Measurements from ENCODE around the gene NFE2. TPM values are rescaled to one million over a fixed set of nuclear protein-coding genes. Genes with fewer than 3 reads are reported as not detected.

Gene NFE2
- total RNA-seq, 1 experiment from 2014 or later: 2.4 TPM

DNA sequence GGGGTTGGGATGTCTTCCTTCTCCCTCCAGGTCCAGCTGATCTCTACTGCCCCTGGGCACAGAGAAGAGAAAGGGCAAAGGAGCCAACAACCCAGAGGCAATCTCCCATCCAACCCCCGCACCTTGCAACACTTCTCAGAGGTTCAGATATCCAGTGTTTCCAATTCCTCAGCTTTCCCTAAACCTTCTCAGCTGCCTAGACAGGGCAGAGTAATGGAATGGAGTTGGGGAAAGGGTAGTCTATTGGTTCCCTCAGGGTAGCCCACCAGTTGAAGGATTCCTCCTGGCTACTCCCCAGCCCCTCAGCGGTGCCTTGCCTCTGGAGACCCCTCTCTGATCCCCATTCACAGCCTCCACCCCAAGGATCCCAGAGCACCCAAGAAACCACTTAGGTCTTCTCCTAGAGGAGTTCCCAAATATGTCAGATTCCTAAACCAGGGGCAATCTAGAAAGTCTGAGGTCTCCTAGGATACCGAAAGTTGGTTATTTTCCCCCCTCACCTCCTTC is 537 bp downstream of the NFE2 start:
- H3K27ac Mint-ChIP-seq: peak overlapping the region; percentile 90; the same call in 1 of the 2 replicates
- H3K4me1 Mint-ChIP-seq: peaks cover 53% of the 10 kb centered on the region
- peaks cover 15% of the 10 kb centered on the region for H3K27me3 Mint-ChIP-seq (ENCODE audit: low read depth)
- DNase-seq (ENCODE audit: low spot score) (no peak), ATAC-seq (no peak)
- H3K9me3 Mint-ChIP-seq: no peaks in the 10 kb centered on the region
- POLR2A ChIA-PET: interaction anchor here (0.6 to 2.7 kb wide), 5 partner anchors 11 to 1862 kb away, joined by 4 to 14 read pairs (median 11); partner anchors contain the start of genes CBX5 and HNRNPA1
- TF ChIP-seq, protein P1, sequence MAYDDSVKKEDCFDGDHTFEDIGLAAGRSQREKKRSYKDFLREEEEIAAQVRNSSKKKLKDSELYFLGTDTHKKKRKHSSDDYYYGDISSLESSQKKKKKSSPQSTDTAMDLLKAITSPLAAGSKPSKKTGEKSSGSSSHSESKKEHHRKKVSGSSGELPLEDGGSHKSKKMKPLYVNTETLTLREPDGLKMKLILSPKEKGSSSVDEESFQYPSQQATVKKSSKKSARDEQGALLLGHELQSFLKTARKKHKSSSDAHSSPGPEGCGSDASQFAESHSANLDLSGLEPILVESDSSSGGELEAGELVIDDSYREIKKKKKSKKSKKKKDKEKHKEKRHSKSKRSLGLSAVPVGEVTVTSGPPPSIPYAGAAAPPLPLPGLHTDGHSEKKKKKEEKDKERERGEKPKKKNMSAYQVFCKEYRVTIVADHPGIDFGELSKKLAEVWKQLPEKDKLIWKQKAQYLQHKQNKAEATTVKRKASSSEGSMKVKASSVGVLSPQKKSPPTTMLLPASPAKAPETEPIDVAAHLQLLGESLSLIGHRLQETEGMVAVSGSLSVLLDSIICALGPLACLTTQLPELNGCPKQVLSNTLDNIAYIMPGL (CRISPR knock-in tag; IDR thresholded peaks at IDR 0.05): no peak
- TF ChIP-seq, protein P2, sequence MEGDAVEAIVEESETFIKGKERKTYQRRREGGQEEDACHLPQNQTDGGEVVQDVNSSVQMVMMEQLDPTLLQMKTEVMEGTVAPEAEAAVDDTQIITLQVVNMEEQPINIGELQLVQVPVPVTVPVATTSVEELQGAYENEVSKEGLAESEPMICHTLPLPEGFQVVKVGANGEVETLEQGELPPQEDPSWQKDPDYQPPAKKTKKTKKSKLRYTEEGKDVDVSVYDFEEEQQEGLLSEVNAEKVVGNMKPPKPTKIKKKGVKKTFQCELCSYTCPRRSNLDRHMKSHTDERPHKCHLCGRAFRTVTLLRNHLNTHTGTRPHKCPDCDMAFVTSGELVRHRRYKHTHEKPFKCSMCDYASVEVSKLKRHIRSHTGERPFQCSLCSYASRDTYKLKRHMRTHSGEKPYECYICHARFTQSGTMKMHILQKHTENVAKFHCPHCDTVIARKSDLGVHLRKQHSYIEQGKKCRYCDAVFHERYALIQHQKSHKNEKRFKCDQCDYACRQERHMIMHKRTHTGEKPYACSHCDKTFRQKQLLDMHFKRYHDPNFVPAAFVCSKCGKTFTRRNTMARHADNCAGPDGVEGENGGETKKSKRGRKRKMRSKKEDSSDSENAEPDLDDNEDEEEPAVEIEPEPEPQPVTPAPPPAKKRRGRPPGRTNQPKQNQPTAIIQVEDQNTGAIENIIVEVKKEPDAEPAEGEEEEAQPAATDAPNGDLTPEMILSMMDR (IDR thresholded peaks at IDR 0.05): no peak
- no peak for TF ChIP-seq ZNF263 (CRISPR knock-in tag; IDR thresholded peaks at IDR 0.05; ENCODE audit: low read depth)
- TF ChIP-seq, protein P3, sequence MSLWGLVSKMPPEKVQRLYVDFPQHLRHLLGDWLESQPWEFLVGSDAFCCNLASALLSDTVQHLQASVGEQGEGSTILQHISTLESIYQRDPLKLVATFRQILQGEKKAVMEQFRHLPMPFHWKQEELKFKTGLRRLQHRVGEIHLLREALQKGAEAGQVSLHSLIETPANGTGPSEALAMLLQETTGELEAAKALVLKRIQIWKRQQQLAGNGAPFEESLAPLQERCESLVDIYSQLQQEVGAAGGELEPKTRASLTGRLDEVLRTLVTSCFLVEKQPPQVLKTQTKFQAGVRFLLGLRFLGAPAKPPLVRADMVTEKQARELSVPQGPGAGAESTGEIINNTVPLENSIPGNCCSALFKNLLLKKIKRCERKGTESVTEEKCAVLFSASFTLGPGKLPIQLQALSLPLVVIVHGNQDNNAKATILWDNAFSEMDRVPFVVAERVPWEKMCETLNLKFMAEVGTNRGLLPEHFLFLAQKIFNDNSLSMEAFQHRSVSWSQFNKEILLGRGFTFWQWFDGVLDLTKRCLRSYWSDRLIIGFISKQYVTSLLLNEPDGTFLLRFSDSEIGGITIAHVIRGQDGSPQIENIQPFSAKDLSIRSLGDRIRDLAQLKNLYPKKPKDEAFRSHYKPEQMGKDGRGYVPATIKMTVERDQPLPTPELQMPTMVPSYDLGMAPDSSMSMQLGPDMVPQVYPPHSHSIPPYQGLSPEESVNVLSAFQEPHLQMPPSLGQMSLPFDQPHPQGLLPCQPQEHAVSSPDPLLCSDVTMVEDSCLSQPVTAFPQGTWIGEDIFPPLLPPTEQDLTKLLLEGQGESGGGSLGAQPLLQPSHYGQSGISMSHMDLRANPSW (CRISPR knock-in tag; conservative IDR thresholded peaks at IDR 0.05; ENCODE audit: low read depth): no peak
- TF ChIP-seq, protein P4, sequence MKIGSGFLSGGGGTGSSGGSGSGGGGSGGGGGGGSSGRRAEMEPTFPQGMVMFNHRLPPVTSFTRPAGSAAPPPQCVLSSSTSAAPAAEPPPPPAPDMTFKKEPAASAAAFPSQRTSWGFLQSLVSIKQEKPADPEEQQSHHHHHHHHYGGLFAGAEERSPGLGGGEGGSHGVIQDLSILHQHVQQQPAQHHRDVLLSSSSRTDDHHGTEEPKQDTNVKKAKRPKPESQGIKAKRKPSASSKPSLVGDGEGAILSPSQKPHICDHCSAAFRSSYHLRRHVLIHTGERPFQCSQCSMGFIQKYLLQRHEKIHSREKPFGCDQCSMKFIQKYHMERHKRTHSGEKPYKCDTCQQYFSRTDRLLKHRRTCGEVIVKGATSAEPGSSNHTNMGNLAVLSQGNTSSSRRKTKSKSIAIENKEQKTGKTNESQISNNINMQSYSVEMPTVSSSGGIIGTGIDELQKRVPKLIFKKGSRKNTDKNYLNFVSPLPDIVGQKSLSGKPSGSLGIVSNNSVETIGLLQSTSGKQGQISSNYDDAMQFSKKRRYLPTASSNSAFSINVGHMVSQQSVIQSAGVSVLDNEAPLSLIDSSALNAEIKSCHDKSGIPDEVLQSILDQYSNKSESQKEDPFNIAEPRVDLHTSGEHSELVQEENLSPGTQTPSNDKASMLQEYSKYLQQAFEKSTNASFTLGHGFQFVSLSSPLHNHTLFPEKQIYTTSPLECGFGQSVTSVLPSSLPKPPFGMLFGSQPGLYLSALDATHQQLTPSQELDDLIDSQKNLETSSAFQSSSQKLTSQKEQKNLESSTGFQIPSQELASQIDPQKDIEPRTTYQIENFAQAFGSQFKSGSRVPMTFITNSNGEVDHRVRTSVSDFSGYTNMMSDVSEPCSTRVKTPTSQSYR (CRISPR knock-in tag; IDR thresholded peaks at IDR 0.05): 0 out of 2 replicates have a peak, but pooled peaks have one; percentile 1
- TF ChIP-seq, protein P5, sequence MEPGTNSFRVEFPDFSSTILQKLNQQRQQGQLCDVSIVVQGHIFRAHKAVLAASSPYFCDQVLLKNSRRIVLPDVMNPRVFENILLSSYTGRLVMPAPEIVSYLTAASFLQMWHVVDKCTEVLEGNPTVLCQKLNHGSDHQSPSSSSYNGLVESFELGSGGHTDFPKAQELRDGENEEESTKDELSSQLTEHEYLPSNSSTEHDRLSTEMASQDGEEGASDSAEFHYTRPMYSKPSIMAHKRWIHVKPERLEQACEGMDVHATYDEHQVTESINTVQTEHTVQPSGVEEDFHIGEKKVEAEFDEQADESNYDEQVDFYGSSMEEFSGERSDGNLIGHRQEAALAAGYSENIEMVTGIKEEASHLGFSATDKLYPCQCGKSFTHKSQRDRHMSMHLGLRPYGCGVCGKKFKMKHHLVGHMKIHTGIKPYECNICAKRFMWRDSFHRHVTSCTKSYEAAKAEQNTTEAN (CRISPR knock-in tag; IDR thresholded peaks at IDR 0.05): no peak
- peak overlapping the region; percentile 68 for H3K4me3 Mint-ChIP-seq
- CTCF ChIA-PET: interaction anchor here (0.8 to 4.6 kb wide), 19 partner anchors 10 to 99 kb away, joined by 3 to 53 read pairs (median 6); partner anchors contain the start of gene COPZ1
- no peaks in the 10 kb centered on the region for H3K36me3 Mint-ChIP-seq

DNA sequence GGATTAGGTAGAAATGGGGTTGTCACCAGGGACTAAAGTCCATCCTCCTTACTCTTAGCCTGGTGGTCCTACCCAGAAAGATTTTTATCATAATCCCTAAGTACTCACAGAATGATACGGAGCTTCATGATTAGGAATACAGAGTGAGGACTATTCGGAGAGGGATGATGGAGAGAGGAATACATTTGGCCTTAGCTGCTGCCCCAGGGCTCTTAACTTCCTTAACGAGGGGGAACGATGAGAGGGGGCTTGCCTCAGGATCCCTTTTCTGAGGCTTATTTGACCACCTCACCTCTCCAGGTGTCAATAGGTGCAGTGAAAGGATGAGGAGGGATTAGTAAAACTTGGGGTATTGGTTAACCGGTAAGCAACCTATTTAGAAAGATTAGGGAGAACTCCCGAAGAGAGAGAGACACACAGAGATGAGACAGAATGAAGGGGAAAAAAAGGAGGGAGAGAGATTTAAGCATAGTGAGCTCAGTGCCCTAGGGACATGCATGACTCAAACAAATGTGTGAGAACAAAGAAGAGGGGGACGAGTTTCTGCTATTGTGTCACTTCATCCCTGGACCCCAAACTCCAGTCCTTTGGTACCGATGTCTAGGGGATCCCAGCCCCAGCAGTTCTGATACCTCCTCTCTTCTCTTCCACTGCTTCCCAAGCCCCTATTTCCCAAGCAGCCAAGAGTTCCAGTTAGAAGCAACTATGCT is 1.1 kb downstream of the NFE2 start:
- Mint-ChIP-seq H3K27me3 (ENCODE audit: low read depth) (peaks cover 15% of the 10 kb centered on the region), H3K4me1 (peaks cover 52% of the 10 kb centered on the region), H3K4me3 (peak overlapping the region; percentile 68), H3K9me3 (no peaks in the 10 kb centered on the region), H3K36me3 (no peaks in the 10 kb centered on the region), H3K27ac (no peak overlapping the region)
- ATAC-seq (no peak), DNase-seq (ENCODE audit: low spot score) (no peak)
- ChIA-PET CTCF (interaction anchor here (1.1 to 4.6 kb wide), 18 partner anchors 10 to 100 kb away, joined by 3 to 53 read pairs (median 5); partner anchors contain the start of gene COPZ1), POLR2A (interaction anchor here (0.6 to 2.7 kb wide), 4 partner anchors 10 to 1863 kb away, joined by 3 to 14 read pairs (median 8); partner anchors contain the start of genes CBX5 and HNRNPA1)
- TF ChIP-seq FOXK1 (CRISPR knock-in tag; IDR thresholded peaks at IDR 0.05) (no peak), TEAD1 (CRISPR knock-in tag; IDR thresholded peaks at IDR 0.05) (no peak), ZNF423 (CRISPR knock-in tag; IDR thresholded peaks at IDR 0.05) (no peak), TCF7 (CRISPR knock-in tag; IDR thresholded peaks at IDR 0.05; ENCODE audit: low read depth) (no peak), NR2C2 (CRISPR knock-in tag; IDR thresholded peaks at IDR 0.05) (no peak), FOXP1 (CRISPR knock-in tag; IDR thresholded peaks at IDR 0.05; ENCODE audit: borderline replicate concordance) (no peak)
- TF ChIP-seq, protein P3 (CRISPR knock-in tag; conservative IDR thresholded peaks at IDR 0.05; ENCODE audit: low read depth): no peak
- TF ChIP-seq, protein P6, sequence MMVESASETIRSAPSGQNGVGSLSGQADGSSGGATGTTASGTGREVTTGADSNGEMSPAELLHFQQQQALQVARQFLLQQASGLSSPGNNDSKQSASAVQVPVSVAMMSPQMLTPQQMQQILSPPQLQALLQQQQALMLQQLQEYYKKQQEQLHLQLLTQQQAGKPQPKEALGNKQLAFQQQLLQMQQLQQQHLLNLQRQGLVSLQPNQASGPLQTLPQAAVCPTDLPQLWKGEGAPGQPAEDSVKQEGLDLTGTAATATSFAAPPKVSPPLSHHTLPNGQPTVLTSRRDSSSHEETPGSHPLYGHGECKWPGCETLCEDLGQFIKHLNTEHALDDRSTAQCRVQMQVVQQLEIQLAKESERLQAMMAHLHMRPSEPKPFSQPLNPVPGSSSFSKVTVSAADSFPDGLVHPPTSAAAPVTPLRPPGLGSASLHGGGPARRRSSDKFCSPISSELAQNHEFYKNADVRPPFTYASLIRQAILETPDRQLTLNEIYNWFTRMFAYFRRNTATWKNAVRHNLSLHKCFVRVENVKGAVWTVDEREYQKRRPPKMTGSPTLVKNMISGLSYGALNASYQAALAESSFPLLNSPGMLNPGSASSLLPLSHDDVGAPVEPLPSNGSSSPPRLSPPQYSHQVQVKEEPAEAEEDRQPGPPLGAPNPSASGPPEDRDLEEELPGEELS (CRISPR knock-in tag; IDR thresholded peaks at IDR 0.05): no peak
- TF ChIP-seq, protein P7, sequence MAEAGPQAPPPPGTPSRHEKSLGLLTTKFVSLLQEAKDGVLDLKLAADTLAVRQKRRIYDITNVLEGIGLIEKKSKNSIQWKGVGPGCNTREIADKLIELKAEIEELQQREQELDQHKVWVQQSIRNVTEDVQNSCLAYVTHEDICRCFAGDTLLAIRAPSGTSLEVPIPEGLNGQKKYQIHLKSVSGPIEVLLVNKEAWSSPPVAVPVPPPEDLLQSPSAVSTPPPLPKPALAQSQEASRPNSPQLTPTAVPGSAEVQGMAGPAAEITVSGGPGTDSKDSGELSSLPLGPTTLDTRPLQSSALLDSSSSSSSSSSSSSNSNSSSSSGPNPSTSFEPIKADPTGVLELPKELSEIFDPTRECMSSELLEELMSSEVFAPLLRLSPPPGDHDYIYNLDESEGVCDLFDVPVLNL (CRISPR knock-in tag; IDR thresholded peaks at IDR 0.05; ENCODE audit: borderline replicate concordance, low read depth): no peak
